Stimulated activated CD4-positive, alpha-beta T cell treated with anti-CD3 and anti-CD28 coated beads, Interleukin-2, amount 100 ng/mL, for 24 hours (primary cell): ENCODE data around the gene IQCH.
"Not testable (repeated sequence)": the region's sequence is repeated elsewhere in the genome, so short reads cannot be mapped to it uniquely, and the experiment has no call there.

ENCODE experiments used
- DNase-seq, 2 donors: peaks; one replicate each; pipeline ENCODE4 v3.0.0-alpha.2; 2020

Gene IQCH

DNA sequence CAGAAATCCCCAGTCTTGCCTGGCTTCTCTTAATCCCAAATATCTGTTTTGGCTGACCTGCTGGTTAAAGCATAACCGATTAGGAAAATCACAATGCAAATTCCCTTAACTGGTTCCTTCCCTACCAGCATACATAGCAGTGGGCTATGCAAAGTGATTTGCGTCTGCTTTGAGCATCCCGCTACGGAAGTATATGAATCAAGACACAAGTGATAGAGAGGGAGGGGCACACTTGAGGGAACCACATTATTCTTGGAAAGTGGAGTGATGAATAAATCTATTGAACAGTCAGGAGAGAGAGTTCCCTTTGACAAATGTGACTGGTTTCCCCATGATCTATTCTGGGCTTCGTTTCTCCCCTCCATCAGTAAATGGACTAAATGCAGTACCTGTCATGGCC lies 146.8 kb downstream of the IQCH start:
- DNase-seq = no peak

DNA sequence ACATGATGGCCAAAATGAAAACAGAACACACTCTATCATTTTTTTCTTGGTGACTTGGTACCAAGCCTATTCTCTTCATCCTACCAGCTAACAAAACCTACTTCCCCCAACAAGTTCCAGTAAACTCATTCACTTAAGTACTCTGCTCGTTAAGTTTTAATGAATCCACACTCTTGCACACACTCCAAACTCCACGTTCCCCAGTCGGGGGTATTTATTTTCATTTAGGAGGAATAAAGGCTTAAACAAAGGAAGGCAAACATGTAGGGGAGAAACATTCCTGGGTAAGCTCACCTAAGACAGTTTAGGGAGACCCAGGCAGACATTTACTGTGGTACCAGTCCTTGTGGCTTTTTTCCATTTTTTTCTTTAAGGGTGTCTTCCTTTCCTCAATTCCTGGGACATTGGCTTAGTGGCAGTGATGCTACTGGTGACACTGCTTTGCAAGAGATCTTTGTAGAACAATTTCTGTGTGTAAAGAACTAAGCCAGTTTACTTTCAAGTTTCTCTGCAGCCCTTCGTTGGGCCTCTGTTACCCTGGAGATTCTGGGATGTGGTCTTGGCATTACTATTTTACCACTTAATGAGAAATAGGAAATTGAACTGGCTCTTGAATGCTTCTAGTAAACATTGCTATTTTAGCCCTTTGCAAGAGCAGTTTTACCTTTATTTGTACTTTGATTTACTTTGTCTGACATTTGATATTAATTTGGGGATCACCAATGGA lies 149.0 kb downstream of the IQCH start:
- DNase-seq = no peak

GRCh38 chr15:67405208-67406191 lies 150.9 kb downstream of the IQCH start:
- DNase-seq = no peak

- DNase-seq = no peak
Observed at GRCh38 chr15:67406257-67406861, 151.8 kb downstream of the IQCH start.

DNA sequence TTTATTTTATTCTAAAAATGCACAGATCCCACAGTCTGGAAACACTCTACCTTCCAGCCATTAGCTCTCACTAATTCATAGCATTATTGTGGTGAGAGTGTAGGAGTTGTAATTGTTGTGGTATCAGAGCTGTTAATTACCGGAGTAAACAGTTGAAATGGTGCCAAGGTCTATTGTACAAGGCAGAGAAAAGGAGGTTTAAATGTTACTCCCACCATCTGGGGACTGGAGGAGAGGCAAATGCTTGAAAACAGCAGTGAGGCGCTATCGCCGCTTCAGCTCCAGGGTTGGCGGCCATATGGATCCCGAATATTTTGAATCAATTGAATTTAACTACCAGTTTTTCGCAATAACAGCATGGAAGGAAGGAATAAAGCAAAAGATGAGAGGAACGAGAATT lies 153.2 kb downstream of the IQCH start:
- DNase-seq = no peak

DNA sequence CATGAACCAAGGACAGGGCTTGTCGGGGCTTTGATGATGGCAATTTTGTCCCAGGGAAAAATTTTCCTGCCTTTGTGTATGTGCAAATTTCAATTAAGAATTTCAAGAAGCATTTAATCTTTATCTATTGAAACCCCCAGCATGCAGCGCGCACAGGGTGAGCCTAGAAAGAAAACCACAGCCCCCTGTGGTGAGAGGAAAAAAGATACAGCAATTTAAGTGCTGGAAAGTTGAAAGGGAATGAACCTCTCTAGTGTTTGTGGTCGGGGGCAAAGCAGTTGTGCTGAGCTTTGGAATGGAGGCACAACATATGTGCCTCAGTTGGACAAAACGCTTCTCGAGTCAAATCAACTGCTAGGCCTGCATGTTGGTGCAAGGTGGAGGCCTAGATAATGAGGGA lies 154.6 kb downstream of the IQCH start:
- no peak for DNase-seq

DNA sequence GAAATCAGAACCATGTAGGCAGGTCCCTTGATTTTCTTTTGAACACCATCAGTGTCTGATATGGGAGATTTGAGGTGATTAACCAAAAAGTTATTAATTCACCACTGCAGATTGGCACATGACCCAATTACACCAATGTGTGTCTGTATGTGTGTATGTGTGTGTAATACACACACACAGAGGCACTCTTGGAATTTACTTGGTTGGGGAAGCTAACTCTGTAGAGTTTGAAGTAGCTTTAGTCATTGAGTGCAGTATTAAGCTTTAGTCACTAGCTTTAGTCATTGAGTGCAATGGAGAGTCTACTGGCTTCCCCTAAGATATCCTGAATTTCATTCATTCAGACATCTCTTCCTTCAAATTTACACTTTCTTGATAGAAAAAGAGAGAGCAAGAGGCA lies 156.9 kb downstream of the IQCH start:
- no peak for DNase-seq

GRCh38 chr15:67413770-67414390 lies 159.3 kb downstream of the IQCH start:
- DNase-seq = no peak

DNA sequence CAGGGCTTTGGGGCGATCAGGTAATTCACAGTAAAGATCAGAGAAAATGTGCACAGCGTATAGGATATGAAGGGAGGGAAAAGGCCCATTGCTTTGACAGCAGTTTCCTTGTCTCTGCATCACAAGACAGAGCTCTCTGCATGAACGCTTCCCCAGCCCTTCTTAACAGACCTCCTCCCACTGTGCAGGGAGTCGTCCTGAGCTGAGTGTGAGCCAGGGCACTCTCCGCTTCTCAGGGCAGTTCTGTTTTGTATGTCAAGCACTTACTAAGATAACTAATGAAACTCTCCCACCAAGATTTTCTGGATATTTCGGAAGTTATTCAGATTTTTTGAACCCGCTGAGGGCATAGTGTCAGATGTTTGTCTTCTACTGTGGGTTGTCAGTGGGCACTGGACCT lies 160.6 kb downstream of the IQCH start:
- DNase-seq = no peak

DNA sequence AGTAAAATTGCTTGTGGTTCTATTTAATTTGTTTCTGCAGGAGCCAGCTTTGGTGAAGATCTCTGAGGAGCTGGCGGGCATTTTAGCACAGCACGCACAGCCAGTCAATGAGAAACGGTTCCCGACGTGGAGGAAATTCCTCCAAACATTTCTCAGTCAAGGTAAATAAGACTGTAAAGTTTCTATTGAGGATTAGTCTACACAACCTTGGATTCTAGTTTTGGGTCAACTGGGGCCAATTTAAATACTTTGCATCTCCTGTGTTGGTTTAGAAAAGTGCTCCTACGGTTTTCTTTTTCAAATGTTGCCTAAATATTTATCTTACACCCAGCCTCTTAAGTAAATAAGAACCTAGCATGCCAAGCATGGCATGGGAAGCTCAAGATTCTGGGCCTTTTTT lies 162.3 kb downstream of the IQCH start:
- no peak for DNase-seq

DNA sequence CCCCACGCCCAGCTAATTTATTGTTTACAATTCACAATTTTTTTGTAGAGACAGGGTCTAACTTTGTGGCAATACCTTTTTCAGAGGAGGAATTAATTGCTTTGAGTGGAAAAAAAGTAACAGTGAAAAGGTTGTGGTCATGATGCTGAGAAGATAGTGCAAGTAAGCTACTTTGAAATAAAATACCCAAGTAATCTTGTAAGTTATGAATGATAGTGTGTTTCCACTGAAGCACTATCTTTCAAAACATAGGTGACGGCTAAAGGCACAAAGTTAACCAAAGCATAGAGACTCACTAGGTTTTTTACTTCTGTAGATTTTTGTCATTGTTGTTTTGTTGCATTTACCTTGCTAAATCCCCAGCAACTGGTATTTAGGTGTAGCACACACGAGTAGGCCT lies 165.1 kb downstream of the IQCH start:
- no peak for DNase-seq

DNA sequence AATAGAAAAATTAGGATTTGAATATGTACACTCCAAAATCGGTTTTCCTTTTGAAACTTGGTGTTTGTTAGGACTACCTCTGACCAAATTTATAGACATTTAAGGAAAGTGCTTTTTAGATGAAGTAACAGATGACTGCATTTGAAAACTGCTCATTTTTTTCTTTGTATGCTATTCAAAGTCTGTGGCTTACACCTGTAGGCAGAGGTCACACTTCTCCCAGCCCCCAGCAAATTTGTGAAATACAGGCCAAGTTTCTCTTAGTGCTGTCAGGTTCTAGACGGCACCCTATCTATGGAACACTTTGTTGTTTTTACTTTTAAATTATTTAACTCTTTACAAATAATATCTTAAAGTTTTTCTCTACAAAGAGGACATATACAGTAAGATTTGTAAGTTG lies 165.6 kb downstream of the IQCH start:
- DNase-seq = no peak

GRCh38 chr15:67421105-67421504 lies 166.5 kb downstream of the IQCH start:
- DNase-seq = no peak

GRCh38 chr15:67422296-67422695 lies 167.7 kb downstream of the IQCH start:
- no peak for DNase-seq

- DNase-seq = peak; percentile 41 to 48
Observed at GRCh38 chr15:67433495-67434099, 179.0 kb downstream of the IQCH start.

DNA sequence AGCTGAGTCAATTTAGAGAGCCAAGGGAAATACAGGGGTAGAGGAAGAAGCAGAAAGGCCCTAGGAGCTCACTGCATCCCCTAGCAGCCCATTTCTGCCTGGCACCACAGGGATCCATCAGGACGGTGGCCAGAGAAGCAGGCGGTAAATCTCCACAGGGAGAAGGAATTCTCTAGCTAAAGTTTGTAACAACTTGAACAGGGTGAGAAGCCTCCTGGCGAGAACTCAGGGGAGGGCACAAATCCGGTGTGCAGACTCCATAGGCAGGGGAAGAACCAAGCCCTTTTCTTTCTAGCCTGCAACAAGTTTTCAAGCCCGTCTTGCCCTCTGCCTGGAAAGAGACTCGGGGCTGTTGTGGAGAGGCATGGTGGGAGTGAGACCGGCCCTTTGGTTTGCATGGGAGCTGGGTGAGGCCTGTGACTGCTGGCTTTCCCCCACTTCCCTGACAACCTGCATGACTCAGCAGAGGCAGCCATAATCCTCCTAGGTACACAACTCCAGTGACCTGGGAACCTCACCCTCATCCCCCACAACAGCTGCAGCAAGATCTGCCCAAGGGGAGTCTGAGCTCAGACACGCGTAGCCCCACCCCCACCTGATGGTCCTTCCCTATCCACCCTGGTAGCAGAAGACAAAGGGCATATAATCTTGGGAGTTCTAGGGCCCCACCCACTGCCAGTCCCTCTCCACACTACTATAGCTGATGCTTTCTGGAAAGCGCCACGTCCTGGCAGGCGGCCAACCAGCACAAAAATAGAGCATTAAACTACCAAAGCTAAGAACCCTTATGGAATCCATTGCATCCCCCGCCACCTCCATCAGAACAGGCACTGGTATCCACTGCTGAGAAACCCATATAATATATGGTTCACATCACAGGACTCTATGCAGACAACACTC lies 182.0 kb downstream of the IQCH start:
- not testable (repeated sequence) for DNase-seq

DNA sequence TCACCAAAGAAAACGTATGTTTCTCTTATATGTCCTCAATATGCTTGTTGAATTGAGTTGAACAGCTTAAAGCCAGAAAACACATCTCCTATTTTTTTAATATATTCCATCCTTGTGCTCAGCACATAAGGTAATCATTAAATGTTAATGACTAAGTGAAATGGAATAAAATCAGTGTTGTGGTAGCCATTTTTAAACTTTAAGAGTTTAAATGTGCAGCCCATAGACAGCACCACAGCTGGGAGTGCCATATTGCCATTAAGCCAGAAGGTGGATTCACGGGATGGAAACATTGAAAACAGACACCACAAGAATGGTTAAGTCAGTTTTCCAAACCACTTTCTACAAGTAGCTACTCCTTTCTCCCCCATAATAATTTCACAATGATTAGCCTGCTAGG lies 189.5 kb downstream of the IQCH start:
- no peak for DNase-seq

DNA sequence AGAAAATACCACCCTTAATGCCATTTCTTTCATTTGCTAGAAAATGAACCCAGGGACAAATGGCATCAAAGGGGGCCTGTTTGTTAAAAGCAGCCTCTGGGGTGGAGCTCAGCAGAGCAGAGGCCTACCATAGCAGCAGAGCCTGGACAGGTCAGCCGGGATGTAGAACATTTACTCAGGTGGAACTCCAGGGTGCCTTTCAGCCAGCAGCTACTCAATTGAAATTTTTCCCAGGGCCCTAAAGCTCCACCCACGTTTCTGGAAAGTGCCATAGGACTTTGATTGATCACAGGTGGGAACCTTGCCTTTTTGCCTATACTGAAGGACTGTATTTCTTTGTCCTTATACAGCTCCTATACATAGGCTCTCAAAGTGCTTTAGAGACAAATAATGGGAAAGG lies 191.9 kb downstream of the IQCH start:
- no peak for DNase-seq

GRCh38 chr15:67448372-67448771 lies 193.8 kb downstream of the IQCH start:
- DNase-seq = not testable (repeated sequence)

GRCh38 chr15:67453703-67454102 lies 199.1 kb downstream of the IQCH start:
- not testable (repeated sequence) for DNase-seq

DNA sequence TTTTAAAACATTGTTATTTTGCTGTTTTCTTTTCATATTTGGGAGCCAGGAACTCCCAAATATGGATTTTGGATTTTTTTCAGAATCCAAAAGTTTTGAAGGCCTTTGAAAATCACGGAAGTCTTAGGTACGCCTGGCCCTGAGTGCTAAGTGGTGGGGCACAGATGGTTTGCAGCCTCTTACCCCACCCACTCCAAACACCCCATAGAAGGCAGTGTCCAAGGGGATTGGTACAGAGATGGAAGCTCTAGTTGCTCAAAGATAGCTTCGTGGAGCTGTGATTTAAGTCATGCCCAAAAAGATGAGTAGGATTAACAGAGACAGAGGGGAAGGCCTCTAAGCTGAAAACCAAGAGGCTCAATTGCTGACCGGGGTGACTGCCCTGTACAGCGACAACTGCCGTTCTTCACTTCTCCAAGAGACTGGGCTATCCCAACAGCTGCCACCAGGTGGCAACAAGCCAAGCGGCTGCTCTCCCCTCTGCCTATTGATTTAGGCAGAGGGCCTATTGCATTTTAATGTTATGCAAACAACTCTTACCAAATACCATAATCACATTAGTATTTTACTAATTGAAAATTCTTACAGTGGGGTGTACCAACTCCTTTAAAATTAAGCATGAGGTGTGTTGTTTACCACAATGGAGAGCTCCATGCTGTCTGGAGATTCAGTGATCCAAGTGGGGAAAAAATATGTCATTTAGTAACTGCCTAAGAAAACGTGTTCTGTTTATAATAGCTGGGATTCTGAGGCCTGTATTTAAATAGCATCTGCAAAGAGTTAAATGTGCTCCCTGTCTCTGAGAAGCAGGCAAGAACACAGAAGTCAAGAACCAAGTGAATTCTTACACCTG lies 202.3 kb downstream of the IQCH start:
- peak; percentile 88 to 92 for DNase-seq
